Hepatocyte (in vitro differentiated cells): ENCODE measurements around the gene MXRA7.

Source experiments
- EZH2phosphoT487 ChIP-seq: fragments of 200-600 bp; sonication (generic); IDR thresholded peaks from one replicate; pipeline ENCODE4 v1.6.1; 2018; ENCODE audit warnings: antibody characterized with exemption, mild to moderate bottlenecking, low read depth, moderate library complexity; ENCODE audit not compliant: unreplicated experiment, severe bottlenecking
- TF ChIP-seq, protein P1 (sequence below): fragments of 200-600 bp; sonication (generic); IDR thresholded peaks from 2 replicates; pipeline ENCODE4 v1.5.1; 2016; ENCODE audit warnings: antibody characterized with exemption, mild to moderate bottlenecking; ENCODE audit not compliant: poor library complexity

- TF ChIP-seq, protein P1, sequence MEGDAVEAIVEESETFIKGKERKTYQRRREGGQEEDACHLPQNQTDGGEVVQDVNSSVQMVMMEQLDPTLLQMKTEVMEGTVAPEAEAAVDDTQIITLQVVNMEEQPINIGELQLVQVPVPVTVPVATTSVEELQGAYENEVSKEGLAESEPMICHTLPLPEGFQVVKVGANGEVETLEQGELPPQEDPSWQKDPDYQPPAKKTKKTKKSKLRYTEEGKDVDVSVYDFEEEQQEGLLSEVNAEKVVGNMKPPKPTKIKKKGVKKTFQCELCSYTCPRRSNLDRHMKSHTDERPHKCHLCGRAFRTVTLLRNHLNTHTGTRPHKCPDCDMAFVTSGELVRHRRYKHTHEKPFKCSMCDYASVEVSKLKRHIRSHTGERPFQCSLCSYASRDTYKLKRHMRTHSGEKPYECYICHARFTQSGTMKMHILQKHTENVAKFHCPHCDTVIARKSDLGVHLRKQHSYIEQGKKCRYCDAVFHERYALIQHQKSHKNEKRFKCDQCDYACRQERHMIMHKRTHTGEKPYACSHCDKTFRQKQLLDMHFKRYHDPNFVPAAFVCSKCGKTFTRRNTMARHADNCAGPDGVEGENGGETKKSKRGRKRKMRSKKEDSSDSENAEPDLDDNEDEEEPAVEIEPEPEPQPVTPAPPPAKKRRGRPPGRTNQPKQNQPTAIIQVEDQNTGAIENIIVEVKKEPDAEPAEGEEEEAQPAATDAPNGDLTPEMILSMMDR = no peak
- no peak for TF ChIP-seq EZH2phosphoT487
Measured at GRCh38 chr17:76682296-76682695, 28.5 kb downstream of the MXRA7 start.
